ENCODE measurements around the gene WBP11. TPM values are rescaled to one million over a fixed set of nuclear protein-coding genes. Genes with fewer than 3 reads are reported as not detected.

Gene WBP11
- total and polyA plus RNA-seq, 9 of the 15 experiments (the other 6 are each of a cell fraction or from before 2014, with no cell fraction given), result 7.7 to 60.8 (median 24.6) TPM

- Histone ChIP-seq H3K4me2 (ENCODE audit: insufficient read depth, low read length) (no peak overlapping the region), H3K27me3 (ENCODE audit: control insufficient read depth in 2 of 2, insufficient read depth in 2 of 2, low read length in 2 of 2) (no peaks in the 10 kb centered on the region), H3K36me3 (ENCODE audit: control insufficient read depth, insufficient read depth, low read length) (no peaks in the 10 kb centered on the region), H3K9me3 (replicated peaks; ENCODE audit: control insufficient read depth, insufficient read depth, low read depth, low read length) (no peaks in the 10 kb centered on the region), H3K4me3 (no peak overlapping the region), H3K4me1 (replicated peaks in 1 of 2; ENCODE audit: control insufficient read depth in 2 of 2, insufficient read depth in 2 of 2, low read length in 2 of 2) (peaks cover 0 to 25% of the 10 kb centered on the region in 2 experiments; a peak in 3 of 5 replicates), H3K79me2 (ENCODE audit: control insufficient read depth, insufficient read depth, low read length) (no peaks in the 10 kb centered on the region), H2AFZ (ENCODE audit: low read depth, low read length) (no peak overlapping the region), H3K9me1 (ENCODE audit: control insufficient read depth, insufficient read depth, low read length) (no peaks in the 10 kb centered on the region), H4K20me1 (replicated peaks; ENCODE audit: control insufficient read depth, insufficient read depth, low read length) (no peaks in the 10 kb centered on the region), H3K27ac (ENCODE audit: extremely low read depth, low read depth, low read length) (no peak overlapping the region), H3K9ac (ENCODE audit: insufficient read depth in 1 of 2, low read depth in 2 of 2, low read length in 2 of 2) (no peak overlapping the region)
- no peak for FAIRE-seq
- WGBS (ENCODE audit: insufficient coverage, low coverage, missing lambda C conversion rate), result no CpG with 5 or more reads among the region's 1 CpG
- CTCF ChIA-PET (ENCODE audit: low intra/inter-chr PET ratio), result no interaction called here
- in situ Hi-C loops (cut with MboI), result no loop called here
- POLR2A ChIA-PET, result no interaction called here
- no TSS peak for BruUV-seq (replicated peaks)
- DNase-seq (ENCODE audit: extremely low read depth in 1 of 4, low spot score in 3 of 4), result no peak
- intact Hi-C loops (cut with micrococcal nuclease), result no loop called here
- no peak for ATAC-seq
- no peak for TF ChIP-seq STAG1 (CRISPR knock-in tag; IDR thresholded peaks at IDR 0.05; ENCODE audit: borderline replicate concordance)
- TF ChIP-seq PTRF (tag; IDR thresholded peaks at IDR 0.05), result no peak
- no peak for TF ChIP-seq ZBTB17 (CRISPR knock-in tag; IDR thresholded peaks at IDR 0.05)
- TF ChIP-seq, protein P1, sequence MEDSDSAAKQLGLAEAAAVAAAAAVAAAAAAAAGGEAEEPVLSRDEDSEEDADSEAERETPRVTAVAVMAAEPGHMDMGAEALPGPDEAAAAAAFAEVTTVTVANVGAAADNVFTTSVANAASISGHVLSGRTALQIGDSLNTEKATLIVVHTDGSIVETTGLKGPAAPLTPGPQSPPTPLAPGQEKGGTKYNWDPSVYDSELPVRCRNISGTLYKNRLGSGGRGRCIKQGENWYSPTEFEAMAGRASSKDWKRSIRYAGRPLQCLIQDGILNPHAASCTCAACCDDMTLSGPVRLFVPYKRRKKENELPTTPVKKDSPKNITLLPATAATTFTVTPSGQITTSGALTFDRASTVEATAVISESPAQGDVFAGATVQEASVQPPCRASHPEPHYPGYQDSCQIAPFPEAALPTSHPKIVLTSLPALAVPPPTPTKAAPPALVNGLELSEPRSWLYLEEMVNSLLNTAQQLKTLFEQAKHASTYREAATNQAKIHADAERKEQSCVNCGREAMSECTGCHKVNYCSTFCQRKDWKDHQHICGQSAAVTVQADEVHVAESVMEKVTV (CRISPR knock-in tag; IDR thresholded peaks at IDR 0.05), result no peak
- TF ChIP-seq HCFC1 (IDR thresholded peaks at IDR 0.05; ENCODE audit: low read depth, low read length), result no peak
- TF ChIP-seq NCOA1 (IDR thresholded peaks at IDR 0.05; ENCODE audit: low read depth), result no peak
- TF ChIP-seq SREBF1 (IDR thresholded peaks at IDR 0.05; ENCODE audit: borderline replicate concordance, low read depth, low read length), result no peak
- TF ChIP-seq RFX7 (CRISPR knock-in tag; IDR thresholded peaks at IDR 0.05), result no peak
Measured at GRCh38 chr12:14839262-14839661, 36.0 kb upstream of the WBP11 start.
